Type B pancreatic cell (in vitro differentiated cells): ENCODE results near the gene ALDH1B1. TPM values are rescaled to one million over a fixed set of nuclear protein-coding genes. Genes with fewer than 3 reads are reported as not detected.

ENCODE experiments used
- DNase-seq: peaks from one replicate; pipeline ENCODE4 v3.0.0; 2021; ENCODE audit warnings: mixed read lengths; ENCODE audit not compliant: unreplicated experiment; ENCODE audit errors: extremely low spot score
- H3K27ac Mint-ChIP-seq: 2 replicates; pipeline ENCODE4 v1.8.0; 2021; ENCODE audit warnings: mild to moderate bottlenecking, mixed read lengths
- H3K27me3 Mint-ChIP-seq: 2 replicates; pipeline ENCODE4 v1.8.0; 2021; ENCODE audit warnings: mixed read lengths
- H3K36me3 Mint-ChIP-seq: 2 replicates; pipeline ENCODE4 v1.8.0; 2021; ENCODE audit warnings: mixed read lengths
- H3K4me1 Mint-ChIP-seq: one replicate; pipeline ENCODE4 v1.8.0; 2021; ENCODE audit warnings: mixed read lengths; ENCODE audit not compliant: unreplicated experiment
- H3K4me3 Mint-ChIP-seq: 2 replicates; pipeline ENCODE4 v1.8.0; 2021; ENCODE audit warnings: mild to moderate bottlenecking, mixed read lengths
- H3K9me3 Mint-ChIP-seq: 2 replicates; pipeline ENCODE4 v1.8.0; 2021; ENCODE audit warnings: mixed read lengths
- total RNA-seq: library from RNA; stranded (reverse); gene quantifications from 2 replicates; pipeline ENCODE4 v1.2.1, GENCODE V29; 2021; ENCODE audit warnings: low replicate concordance
- TF ChIP-seq, protein P1 (sequence below): fragments of 200-600 bp; sonication (generic); conservative IDR thresholded peaks from 2 replicates; pipeline ENCODE4 v1.5.0; 2021; ENCODE audit warnings: antibody characterized with exemption, mild to moderate bottlenecking

Gene ALDH1B1
- total RNA-seq, 1 donor from 2014 or later: 29.1 TPM

DNA sequence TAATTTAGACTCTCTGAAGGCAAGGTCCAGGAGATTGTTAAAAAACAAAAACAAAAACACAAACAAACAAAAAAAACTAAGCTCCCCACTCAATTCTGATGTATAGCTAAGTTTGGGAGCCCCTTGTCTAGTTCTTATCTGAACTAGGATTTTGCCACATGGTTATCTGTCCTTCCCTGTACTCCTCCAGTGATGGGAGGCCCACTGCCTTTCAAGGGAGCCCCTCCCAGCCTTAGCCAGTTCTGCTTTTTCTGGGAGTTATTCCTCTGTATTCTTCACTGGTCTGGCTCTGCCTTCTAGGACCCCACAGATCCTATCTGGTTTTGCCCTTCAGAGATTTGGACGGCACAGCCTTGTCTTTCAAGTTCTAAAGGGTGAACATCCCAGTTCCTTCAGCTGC, 2.1 kb upstream of the ALDH1B1 start:
- no peak overlapping the region for H3K27ac Mint-ChIP-seq
- TF ChIP-seq, protein P1, sequence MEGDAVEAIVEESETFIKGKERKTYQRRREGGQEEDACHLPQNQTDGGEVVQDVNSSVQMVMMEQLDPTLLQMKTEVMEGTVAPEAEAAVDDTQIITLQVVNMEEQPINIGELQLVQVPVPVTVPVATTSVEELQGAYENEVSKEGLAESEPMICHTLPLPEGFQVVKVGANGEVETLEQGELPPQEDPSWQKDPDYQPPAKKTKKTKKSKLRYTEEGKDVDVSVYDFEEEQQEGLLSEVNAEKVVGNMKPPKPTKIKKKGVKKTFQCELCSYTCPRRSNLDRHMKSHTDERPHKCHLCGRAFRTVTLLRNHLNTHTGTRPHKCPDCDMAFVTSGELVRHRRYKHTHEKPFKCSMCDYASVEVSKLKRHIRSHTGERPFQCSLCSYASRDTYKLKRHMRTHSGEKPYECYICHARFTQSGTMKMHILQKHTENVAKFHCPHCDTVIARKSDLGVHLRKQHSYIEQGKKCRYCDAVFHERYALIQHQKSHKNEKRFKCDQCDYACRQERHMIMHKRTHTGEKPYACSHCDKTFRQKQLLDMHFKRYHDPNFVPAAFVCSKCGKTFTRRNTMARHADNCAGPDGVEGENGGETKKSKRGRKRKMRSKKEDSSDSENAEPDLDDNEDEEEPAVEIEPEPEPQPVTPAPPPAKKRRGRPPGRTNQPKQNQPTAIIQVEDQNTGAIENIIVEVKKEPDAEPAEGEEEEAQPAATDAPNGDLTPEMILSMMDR: no peak
- peak overlapping the region; percentile 66 for H3K4me3 Mint-ChIP-seq
- H3K9me3 Mint-ChIP-seq: no peaks in the 10 kb centered on the region
- H3K36me3 Mint-ChIP-seq: no peaks in the 10 kb centered on the region
- H3K27me3 Mint-ChIP-seq: peaks cover 7% of the 10 kb centered on the region
- peaks cover 18% of the 10 kb centered on the region for H3K4me1 Mint-ChIP-seq
- DNase-seq: no peak

DNA sequence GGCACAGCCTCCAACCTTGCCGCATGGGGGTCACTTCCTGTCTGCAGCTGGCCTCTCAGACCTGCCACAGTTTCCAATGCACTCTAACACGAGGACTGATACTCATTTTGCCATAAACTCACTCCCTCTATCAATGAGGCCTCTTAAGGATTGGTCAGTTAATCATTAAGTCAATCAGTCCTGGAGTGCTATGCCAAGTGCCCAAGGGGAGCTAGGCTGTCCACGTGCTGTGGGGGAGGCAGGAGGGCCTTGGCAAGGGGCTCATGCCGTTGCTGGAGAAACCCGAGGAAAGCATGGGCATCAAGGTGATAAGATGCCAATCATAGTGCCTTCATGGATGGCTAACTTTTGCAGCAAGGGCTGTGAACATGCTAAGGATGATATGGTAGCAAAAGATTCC, 1.7 kb upstream of the ALDH1B1 start:
- TF ChIP-seq, protein P1: no peak
- no peak for DNase-seq
- Mint-ChIP-seq H3K36me3 (no peaks in the 10 kb centered on the region), H3K27ac (no peak overlapping the region), H3K4me1 (peaks cover 18% of the 10 kb centered on the region), H3K27me3 (peaks cover 4% of the 10 kb centered on the region), H3K4me3 (peak overlapping the region; percentile 66), H3K9me3 (no peaks in the 10 kb centered on the region)

DNA sequence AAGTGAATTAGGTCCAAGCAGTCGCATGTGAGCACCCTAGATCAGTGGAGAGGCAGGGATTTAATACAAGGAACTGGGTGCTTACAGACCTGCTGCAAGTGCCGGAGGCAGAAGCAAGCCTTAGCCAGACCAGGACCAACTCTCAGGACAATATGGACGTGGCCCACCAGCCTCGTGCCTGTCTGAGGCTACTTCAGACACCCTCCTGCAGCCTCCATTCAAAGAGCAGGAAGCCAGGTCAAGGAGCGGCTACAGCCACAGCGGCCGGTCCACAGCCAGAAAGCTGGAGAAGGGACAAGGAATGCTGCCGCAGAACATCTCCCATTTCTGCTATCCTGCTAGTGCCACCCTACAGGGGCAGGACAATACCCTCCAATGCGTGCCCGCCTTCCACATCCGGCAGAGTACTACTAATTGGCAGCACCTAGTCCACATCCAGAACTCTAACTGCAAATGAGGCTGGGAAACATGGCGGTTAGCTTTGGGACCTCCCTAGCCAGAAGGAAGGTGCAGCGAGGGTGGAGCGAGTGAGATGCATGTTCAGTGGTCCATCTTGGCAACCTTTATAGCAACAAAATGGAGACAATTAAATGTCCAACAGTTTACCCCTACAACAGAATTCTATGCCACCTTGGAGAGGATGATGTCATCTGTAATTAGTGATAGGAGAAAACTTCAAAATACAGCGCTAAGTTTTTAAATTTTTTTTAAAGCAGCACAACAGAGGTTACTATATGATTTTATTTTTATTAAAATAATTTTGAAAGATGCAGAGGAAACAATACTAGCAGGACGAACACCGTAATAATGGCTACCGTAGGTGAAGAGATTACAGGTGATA, 1.0 kb upstream of the ALDH1B1 start:
- DNase-seq: no peak
- TF ChIP-seq, protein P1: no peak
- H3K36me3 Mint-ChIP-seq: peaks cover 2% of the 10 kb centered on the region
- peaks cover 18% of the 10 kb centered on the region for H3K4me1 Mint-ChIP-seq
- peak overlapping the region; percentile 19 for H3K27ac Mint-ChIP-seq
- H3K27me3 Mint-ChIP-seq: peaks cover 4% of the 10 kb centered on the region
- H3K4me3 Mint-ChIP-seq: peak overlapping the region; percentile 89
- no peaks in the 10 kb centered on the region for H3K9me3 Mint-ChIP-seq

DNA sequence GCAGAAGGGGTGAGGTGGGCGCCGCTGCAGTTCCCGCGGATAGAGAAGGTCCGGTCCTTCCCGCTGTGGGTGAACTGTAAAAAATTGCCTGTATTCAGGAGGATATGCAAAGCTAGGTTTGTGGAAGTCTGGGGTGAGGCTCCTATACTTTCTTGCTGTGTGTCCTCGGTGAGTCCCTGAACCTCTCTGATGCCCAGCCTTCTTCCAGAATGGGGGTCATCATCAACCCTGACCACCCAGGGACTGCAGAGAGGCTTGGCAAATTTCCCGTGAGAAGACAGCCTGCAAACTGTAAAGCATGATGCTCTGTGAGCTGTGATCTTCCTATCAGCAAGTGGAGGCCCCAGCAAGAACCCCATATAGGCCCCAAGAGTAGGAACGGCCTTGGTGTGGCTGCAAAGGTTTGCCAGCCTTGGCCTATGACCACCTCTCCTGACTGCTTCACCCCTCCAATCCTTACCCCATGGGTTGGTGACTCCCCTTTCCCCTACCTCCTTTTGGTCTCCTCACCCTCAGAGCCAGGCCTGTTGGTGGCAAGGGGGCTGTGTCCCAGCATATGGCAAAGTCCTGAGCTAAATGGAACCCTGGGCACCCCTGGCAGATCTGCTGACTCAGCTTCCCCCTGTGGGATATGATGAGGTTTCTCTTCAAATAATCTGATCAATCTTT, 760 bp downstream of the ALDH1B1 start:
- H3K27me3 Mint-ChIP-seq: peaks cover 4% of the 10 kb centered on the region
- no peak for DNase-seq
- H3K9me3 Mint-ChIP-seq: no peaks in the 10 kb centered on the region
- TF ChIP-seq, protein P1: no peak
- peak overlapping the region; percentile 70 for H3K27ac Mint-ChIP-seq
- peaks cover 12% of the 10 kb centered on the region for H3K36me3 Mint-ChIP-seq
- peak overlapping the region; percentile 89 for H3K4me3 Mint-ChIP-seq
- H3K4me1 Mint-ChIP-seq: peaks cover 17% of the 10 kb centered on the region

DNA sequence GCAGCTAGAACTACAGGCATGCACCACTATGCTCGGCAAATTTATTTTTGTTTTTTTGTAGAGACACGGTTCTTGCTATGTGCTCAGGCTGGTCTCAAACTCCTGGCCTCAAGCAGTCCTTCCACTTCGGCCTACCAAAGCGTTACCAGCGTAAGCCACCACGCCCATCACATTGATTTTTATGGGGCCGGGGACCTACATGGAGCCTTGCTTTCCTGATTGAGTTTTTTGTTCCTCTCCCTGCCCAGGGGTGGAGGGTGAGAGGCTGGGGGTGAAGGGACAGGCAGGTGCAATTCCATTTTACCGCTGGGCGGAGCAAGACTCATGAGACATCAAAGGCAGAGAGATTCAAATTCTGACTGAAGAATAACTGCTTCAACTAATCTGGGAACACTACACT, 1.9 kb downstream of the ALDH1B1 start:
- peaks cover 12% of the 10 kb centered on the region for H3K36me3 Mint-ChIP-seq
- TF ChIP-seq, protein P1: no peak
- H3K4me3 Mint-ChIP-seq: no peak overlapping the region
- no peak overlapping the region for H3K27ac Mint-ChIP-seq
- no peaks in the 10 kb centered on the region for H3K9me3 Mint-ChIP-seq
- peaks cover 17% of the 10 kb centered on the region for H3K4me1 Mint-ChIP-seq
- peaks cover 4% of the 10 kb centered on the region for H3K27me3 Mint-ChIP-seq
- DNase-seq: no peak
